GM12878 (cell line): ENCODE data around the gene NCAM1. TPM values are rescaled to one million over a fixed set of nuclear protein-coding genes. Genes with fewer than 3 reads are reported as not detected.

ENCODE experiments used
- ATAC-seq: fragments of 200-7000 bp; cut with Tn5 transposase; 3 replicates; pipeline ENCODE4 v1.9.1; 2020; ENCODE audit warnings: mild to moderate bottlenecking, moderate library complexity
- BruUV-seq: library from RNA; stranded (reverse); fragments of 400-500 nt; replicated peaks from 2 replicates; lab custom pipeline; 2021; lab: Mats Ljungman, UMichigan
- CTCF ChIA-PET: fragments of 300-600 bp; sonication (Branson Sonifier 250); formaldehyde crosslinking; extraction: SDS; loops from one replicate; lab custom pipeline; 2021; ENCODE audit warnings: inconsistent platforms; lab: Yijun Ruan, JAX
- POLR2A ChIA-PET: fragments of 350-600 bp; formaldehyde crosslinking; extraction: SDS; loops from one replicate; lab custom pipeline; 2021; ENCODE audit warnings: inconsistent platforms; lab: Charles Lee
- RAD21 ChIA-PET: fragments of 300-600 bp; sonication (Branson Sonifier 250); formaldehyde crosslinking; loops from one replicate; lab custom pipeline; 2023; ENCODE audit warnings: antibody characterized with exemption; ENCODE audit not compliant: unreplicated experiment; lab: Charles Lee
- SMC1A ChIA-PET: fragments of 300-600 bp; sonication (Branson Sonifier 250); formaldehyde crosslinking; loops from one replicate; lab custom pipeline; 2023; ENCODE audit not compliant: unreplicated experiment, uncharacterized antibody; lab: Charles Lee
- DNase-seq: peaks from one replicate; pipeline ENCODE4 v3.0.0-alpha.2; 2011; ENCODE audit warnings: low read depth, low spot score
- FAIRE-seq: peaks from 3 replicates; lab custom pipeline; 2011; peaks lifted over from hg19 to GRCh38; lab: Jason Lieb, UNC
- H2AFZ ChIP-seq: 2 replicates; pipeline ENCODE4 v1.6.0; 2011; ENCODE audit warnings: low read depth, low read length, control low read depth; ENCODE audit not compliant: control insufficient read depth
- H3K27ac ChIP-seq: 2 replicates; pipeline ENCODE4 v1.5.1; 2011; ENCODE audit warnings: control low read depth; ENCODE audit not compliant: control insufficient read depth, insufficient read depth
- H3K27me3 ChIP-seq, 2 experiments: replicated peaks in 1 of 2; 2 replicates each; pipeline versions ENCODE4 v1.6.0 to v1.6.1; 2011; ENCODE audit warnings: low read length in 1 of 2; ENCODE audit not compliant: control insufficient read depth in 2 of 2, insufficient read depth in 2 of 2
- H3K36me3 ChIP-seq, 2 experiments: 2 replicates each; pipeline ENCODE4 v1.5.1; 2011; ENCODE audit warnings: low read length in 1 of 2; ENCODE audit not compliant: control insufficient read depth in 2 of 2, insufficient read depth in 2 of 2
- H3K4me1 ChIP-seq: 2 replicates; pipeline ENCODE4 v1.6.1; 2011; ENCODE audit warnings: mild to moderate bottlenecking, low read length, moderate library complexity, mixed read lengths; ENCODE audit not compliant: control insufficient read depth, insufficient read depth
- H3K4me2 ChIP-seq: 2 replicates; pipeline ENCODE4 v1.6.0; 2011; ENCODE audit warnings: control low read depth; ENCODE audit not compliant: control insufficient read depth, insufficient read depth
- H3K4me3 ChIP-seq: fragments of 200-600 bp; sonication (generic); 2 replicates; pipeline ENCODE4 v1.5.1; 2016
- H3K79me2 ChIP-seq: 2 replicates; pipeline ENCODE4 v1.6.0; 2011; ENCODE audit warnings: low read length; ENCODE audit not compliant: control insufficient read depth, insufficient read depth
- H3K9ac ChIP-seq: 2 replicates; pipeline ENCODE4 v1.8.0; 2011; ENCODE audit warnings: low read length, control low read depth, mixed read lengths; ENCODE audit not compliant: control insufficient read depth, insufficient read depth
- H3K9me3 ChIP-seq: replicated peaks from 3 replicates; pipeline ENCODE4 v1.5.1; 2011; ENCODE audit warnings: mild to moderate bottlenecking, low read length; ENCODE audit not compliant: control insufficient read depth, insufficient read depth
- H4K20me1 ChIP-seq: 2 replicates; pipeline ENCODE4 v1.6.0; 2011; ENCODE audit not compliant: control insufficient read depth, insufficient read depth
- BMI1 ChIP-seq: fragments of 450-650 bp; IDR thresholded peaks from 2 replicates; pipeline ENCODE4 v1.6.1; 2016; ENCODE audit warnings: mild to moderate bottlenecking, moderate library complexity, borderline replicate concordance
- FOXK2 ChIP-seq: fragments of 450-650 bp; IDR thresholded peaks from 2 replicates; pipeline ENCODE4 v1.6.1; 2017; ENCODE audit warnings: mild to moderate bottlenecking, moderate library complexity
- HDGF ChIP-seq: fragments of 450-650 bp; IDR thresholded peaks from 2 replicates; pipeline ENCODE4 v1.6.1; 2016; ENCODE audit warnings: antibody characterized with exemption
- POLR2AphosphoS2 ChIP-seq: IDR thresholded peaks from 2 replicates; pipeline ENCODE4 v1.6.1; 2011; ENCODE audit warnings: low read depth, mild to moderate bottlenecking, low read length, improper control_type of control experiment, moderate library complexity
- SRF ChIP-seq, 2 experiments: IDR thresholded peaks; 2 replicates each; pipeline ENCODE4 v1.6.1; 2011; ENCODE audit warnings: low read depth in 2 of 2, low read length in 2 of 2, mild to moderate bottlenecking in 1 of 2, moderate library complexity in 1 of 2
- WGBS: methylation state at CpG from one replicate; pipeline ENCODE4 v1.1.6; 2016; ENCODE audit warnings: low lambda C conversion rate; ENCODE audit not compliant: insufficient replicate concordance, insufficient coverage; ENCODE audit errors: missing lambda C conversion rate; 5-methylcytosine and 5-hydroxymethylcytosine counted together
- in situ Hi-C: fragments of 300-500 bp; cut with MboI; formaldehyde crosslinking; loops from 9 replicates; pipeline ENCODE4 v1.14.3; 2018; ENCODE audit warnings: mixed read lengths
- intact Hi-C: fragments of 100-400 bp; cut with micrococcal nuclease; formaldehyde crosslinking; loops from one replicate; pipeline ENCODE4 v1.14.2; 2022; ENCODE audit not compliant: unreplicated experiment
- polyA plus RNA-seq, 11 experiments: library from polyadenylated mRNA; depleted of rRNA in 4 of 11; unstranded in 6 of 11; stranded (reverse) in 5 of 11; fragments of >200 nt; fragmentation: Nextera tagmentation in 4 of 11; fragmentation: Illumina TruSeq in 1 of 11; extraction: Ambion mirVana in 4 of 11; extraction: Trizol in 1 of 11; gene quantifications; 1 replicate in 1 of 11; 2 replicates in 10 of 11; pipeline versions ENCODE4 v1.2.1 to v1.2.3, GENCODE V29; 2011 to 2016; ENCODE audit warnings: inconsistent platforms in 2 of 11, missing spikeins in 2 of 11, low read depth in 1 of 11
- total RNA-seq, 4 experiments: library from RNA; depleted of rRNA in 3 of 4; stranded (reverse); fragments of >200 nt in 3 of 4; fragmentation: Illumina TruSeq in 1 of 4; extraction: Trizol in 1 of 4; gene quantifications; 2 replicates each; pipeline versions ENCODE4 v1.2.1 to v1.2.3, GENCODE V29; 2013 to 2021
- TF ChIP-seq, protein P1 (sequence below): fragments of 150-350 bp; IDR thresholded peaks from 2 replicates; pipeline ENCODE4 v1.6.1; 2014; ENCODE audit warnings: mild to moderate bottlenecking, low read depth, low read length

The NCAM1 gene
- total and polyA plus RNA-seq, 10 of the 15 experiments (the other 5 are each of a cell fraction or from before 2014, with no cell fraction given), result 0.10 to 0.23 (median 0.11) TPM; not detected in 7

DNA sequence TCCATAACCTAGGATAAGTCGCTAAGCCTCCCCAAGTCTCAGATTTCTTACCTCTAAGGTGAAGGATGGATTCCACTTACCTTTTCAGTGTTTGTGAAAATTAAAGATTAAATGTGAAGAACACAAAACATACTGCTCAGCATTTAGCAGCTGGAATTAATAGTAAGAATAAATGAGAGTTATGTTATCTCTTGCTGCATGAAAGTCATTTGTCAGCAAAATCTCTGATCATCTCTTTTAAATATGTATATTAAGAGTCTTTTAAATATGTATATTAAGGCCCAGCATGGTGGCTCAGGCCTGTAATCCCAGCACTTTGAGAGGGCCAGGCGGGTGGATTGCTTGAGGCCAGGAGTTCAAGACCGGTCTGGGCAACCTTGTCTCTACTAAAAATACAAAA is 280.8 kb downstream of the NCAM1 start:
- POLR2A ChIA-PET, result no interaction called here

DNA sequence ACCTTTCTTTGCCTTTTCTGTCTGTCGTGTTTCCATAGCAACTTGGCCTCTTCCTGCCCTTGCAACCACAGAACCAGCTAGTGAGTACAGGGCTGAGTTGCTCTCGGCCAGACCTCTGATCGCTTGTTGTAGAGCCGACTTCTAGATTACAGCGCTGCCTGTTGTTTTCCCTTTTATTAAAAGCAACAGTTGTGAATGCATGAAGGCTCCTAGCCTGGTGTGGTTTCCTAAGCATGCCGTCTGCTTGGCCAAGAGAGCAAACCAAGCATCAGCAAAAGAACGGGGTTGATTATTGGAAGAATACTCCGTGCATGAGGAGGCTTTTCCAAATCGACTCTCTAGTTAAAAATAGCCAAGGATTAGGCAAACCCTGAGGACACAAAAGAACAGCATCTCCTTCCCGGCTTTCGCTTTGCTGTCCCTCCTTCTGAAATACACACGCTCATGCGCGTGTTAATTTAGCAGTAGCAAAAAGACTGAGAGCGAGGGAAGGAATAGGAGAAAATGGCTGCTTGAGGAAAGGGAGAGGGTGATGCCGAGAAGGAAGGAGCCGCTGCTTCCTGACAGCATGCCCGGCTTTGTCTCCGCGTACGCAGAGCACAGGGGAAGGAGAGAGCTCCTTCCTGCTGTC is 281.7 kb downstream of the NCAM1 start:
- ChIA-PET SMC1A (no interaction called here), CTCF (no interaction called here), RAD21 (no interaction called here), POLR2A (no interaction called here)
- Histone ChIP-seq H3K79me2 (no peaks in the 10 kb centered on the region), H2AFZ (no peak overlapping the region), H3K4me3 (no peak overlapping the region), H3K9me3 (no peaks in the 10 kb centered on the region), H3K27me3 (peaks cover 4% of the 10 kb centered on the region in 2 experiments; a peak in 3 of 4 replicates), H3K36me3 (no peaks in the 10 kb centered on the region), H3K27ac (no peak overlapping the region), H3K9ac (no peak overlapping the region), H4K20me1 (no peaks in the 10 kb centered on the region), H3K4me2 (no peak overlapping the region), H3K4me1 (no peaks in the 10 kb centered on the region)
- DNase-seq, result no peak
- 23% methylated on average over 21 of the region's 21 CpGs for WGBS
- 0 out of 2 replicates have a peak, but pooled peaks have one; percentile 25 for TF ChIP-seq BMI1
- TF ChIP-seq SRF (IDR thresholded peaks at IDR 0.05; ENCODE audit: low read depth in 2 of 2, low read length in 2 of 2), result no peak
- in situ Hi-C loops, result no loop called here
- BruUV-seq, result no TSS peak
- no peak for FAIRE-seq
- ATAC-seq, result no peak
- intact Hi-C loops, result no loop called here

More for the DNA sequence above, 280.8 kb downstream of the NCAM1 start:
- ChIA-PET CTCF (no interaction called here), RAD21 (no interaction called here), SMC1A (no interaction called here)
- WGBS, result 25% methylated on average over 3 of the region's 3 CpGs
- H3K79me2 ChIP-seq, result no peaks in the 10 kb centered on the region
- intact Hi-C loops, result no loop called here
- in situ Hi-C loops, result no loop called here
- H3K9me3 ChIP-seq, result no peaks in the 10 kb centered on the region
- H3K27ac ChIP-seq, result no peak overlapping the region
- H4K20me1 ChIP-seq, result no peaks in the 10 kb centered on the region
- no peak overlapping the region for H2AFZ ChIP-seq
- TF ChIP-seq POLR2AphosphoS2 (no peak), FOXK2 (no peak), HDGF (no peak)
- TF ChIP-seq, protein P1, sequence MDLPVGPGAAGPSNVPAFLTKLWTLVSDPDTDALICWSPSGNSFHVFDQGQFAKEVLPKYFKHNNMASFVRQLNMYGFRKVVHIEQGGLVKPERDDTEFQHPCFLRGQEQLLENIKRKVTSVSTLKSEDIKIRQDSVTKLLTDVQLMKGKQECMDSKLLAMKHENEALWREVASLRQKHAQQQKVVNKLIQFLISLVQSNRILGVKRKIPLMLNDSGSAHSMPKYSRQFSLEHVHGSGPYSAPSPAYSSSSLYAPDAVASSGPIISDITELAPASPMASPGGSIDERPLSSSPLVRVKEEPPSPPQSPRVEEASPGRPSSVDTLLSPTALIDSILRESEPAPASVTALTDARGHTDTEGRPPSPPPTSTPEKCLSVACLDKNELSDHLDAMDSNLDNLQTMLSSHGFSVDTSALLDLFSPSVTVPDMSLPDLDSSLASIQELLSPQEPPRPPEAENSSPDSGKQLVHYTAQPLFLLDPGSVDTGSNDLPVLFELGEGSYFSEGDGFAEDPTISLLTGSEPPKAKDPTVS, result no peak
- H3K27me3 ChIP-seq, result peaks cover 4% of the 10 kb centered on the region in 2 experiments
- H3K9ac ChIP-seq, result no peak overlapping the region
- no peaks in the 10 kb centered on the region for H3K36me3 ChIP-seq
- no peak for DNase-seq
- ATAC-seq, result no peak
- no peak for FAIRE-seq
- H3K4me1 ChIP-seq, result no peaks in the 10 kb centered on the region
- no peak overlapping the region for H3K4me2 ChIP-seq
- BruUV-seq, result no TSS peak
- no peak overlapping the region for H3K4me3 ChIP-seq
